Progenitor cell of endocrine pancreas (in vitro differentiated cells): ENCODE data around the gene PPP5C. TPM values are rescaled to one million over a fixed set of nuclear protein-coding genes. Genes with fewer than 3 reads are reported as not detected.

Experiments used
- DNase-seq: peaks from one replicate; pipeline ENCODE4 v3.0.0; 2021; ENCODE audit warnings: low spot score; ENCODE audit not compliant: unreplicated experiment
- H3K27ac Mint-ChIP-seq: 2 replicates; pipeline ENCODE4 v1.8.0; 2021; ENCODE audit warnings: mild to moderate bottlenecking, moderate library complexity, mixed read lengths
- H3K27me3 Mint-ChIP-seq: 2 replicates; pipeline ENCODE4 v1.8.0; 2021; ENCODE audit warnings: mixed read lengths
- H3K36me3 Mint-ChIP-seq: 2 replicates; pipeline ENCODE4 v1.8.0; 2022; ENCODE audit warnings: mixed read lengths; ENCODE audit not compliant: insufficient read depth
- H3K4me1 Mint-ChIP-seq: 2 replicates; pipeline ENCODE4 v1.8.0; 2021; ENCODE audit warnings: low read depth, mixed read lengths
- H3K4me3 Mint-ChIP-seq: 2 replicates; pipeline ENCODE4 v1.8.0; 2021; ENCODE audit warnings: low read depth, mild to moderate bottlenecking, moderate library complexity, mixed read lengths
- H3K9me3 Mint-ChIP-seq: 2 replicates; pipeline ENCODE4 v1.8.0; 2021; ENCODE audit warnings: low read depth, mixed read lengths
- long read RNA-seq: library from polyadenylated mRNA; unstranded; transcript quantifications from one replicate; pipeline ENCODE4 v2.0.0, GENCODE V29; 2020
- total RNA-seq: library from RNA; stranded (reverse); gene quantifications from 2 replicates; pipeline ENCODE4 v1.2.1, GENCODE V29; 2021
- TF ChIP-seq, protein P1 (sequence below): fragments of 200-600 bp; sonication (generic); IDR thresholded peaks from one replicate; pipeline ENCODE4 v1.5.0; 2021; ENCODE audit warnings: antibody characterized with exemption, mild to moderate bottlenecking; ENCODE audit not compliant: unreplicated experiment

PPP5C gene, protein sequence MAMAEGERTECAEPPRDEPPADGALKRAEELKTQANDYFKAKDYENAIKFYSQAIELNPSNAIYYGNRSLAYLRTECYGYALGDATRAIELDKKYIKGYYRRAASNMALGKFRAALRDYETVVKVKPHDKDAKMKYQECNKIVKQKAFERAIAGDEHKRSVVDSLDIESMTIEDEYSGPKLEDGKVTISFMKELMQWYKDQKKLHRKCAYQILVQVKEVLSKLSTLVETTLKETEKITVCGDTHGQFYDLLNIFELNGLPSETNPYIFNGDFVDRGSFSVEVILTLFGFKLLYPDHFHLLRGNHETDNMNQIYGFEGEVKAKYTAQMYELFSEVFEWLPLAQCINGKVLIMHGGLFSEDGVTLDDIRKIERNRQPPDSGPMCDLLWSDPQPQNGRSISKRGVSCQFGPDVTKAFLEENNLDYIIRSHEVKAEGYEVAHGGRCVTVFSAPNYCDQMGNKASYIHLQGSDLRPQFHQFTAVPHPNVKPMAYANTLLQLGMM
- total RNA-seq: 97.8 and 102 TPM in 2 replicates
- long read RNA-seq, partial matches to known transcripts: 0 of 5 reads
- long read RNA-seq, other reads (novel, unspliced or antisense): 3 of 5 reads

DNA sequence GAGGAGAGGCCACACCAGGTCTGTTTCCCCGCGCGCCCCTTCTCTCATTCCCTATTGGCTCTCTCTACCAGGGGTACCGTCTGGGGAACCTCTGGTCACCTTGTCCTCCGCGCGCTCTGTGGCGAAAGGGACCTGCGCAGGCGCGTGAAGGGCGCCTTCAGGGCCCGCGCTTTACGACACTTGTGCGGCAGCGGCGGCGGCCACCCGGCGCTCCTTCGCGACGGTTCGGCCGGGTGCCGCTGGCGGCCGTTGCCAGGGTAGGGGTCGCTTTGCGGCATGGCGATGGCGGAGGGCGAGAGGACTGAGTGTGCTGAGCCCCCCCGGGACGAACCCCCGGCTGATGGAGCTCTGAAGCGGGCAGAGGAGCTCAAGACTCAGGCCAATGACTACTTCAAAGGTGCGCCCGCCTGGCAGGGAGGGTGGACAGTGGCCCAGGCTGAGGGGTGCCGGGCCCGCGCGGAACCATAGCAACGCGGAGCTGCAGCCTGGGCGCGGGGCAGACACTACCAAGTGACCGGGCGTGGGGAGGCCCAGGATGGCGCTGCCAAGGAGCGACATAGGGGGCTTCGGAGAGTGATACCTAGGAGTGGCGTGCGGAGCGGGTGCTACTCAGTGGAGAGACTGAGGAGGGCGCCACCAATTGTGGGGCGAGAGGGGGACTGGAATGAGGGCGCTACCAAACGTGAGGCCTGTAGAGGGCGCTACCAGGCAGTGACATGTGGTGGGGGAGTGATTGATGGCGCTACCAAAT, at the start of gene PPP5C:
Gene PPP5C (plus strand): TSS at position 267 of the 751 bp plus-strand sequence. CDS start 10 bp downstream, at position 277.
- peak; percentile 92 for DNase-seq
- no peaks in the 10 kb centered on the region for H3K27me3 Mint-ChIP-seq
- TF ChIP-seq, protein P1, sequence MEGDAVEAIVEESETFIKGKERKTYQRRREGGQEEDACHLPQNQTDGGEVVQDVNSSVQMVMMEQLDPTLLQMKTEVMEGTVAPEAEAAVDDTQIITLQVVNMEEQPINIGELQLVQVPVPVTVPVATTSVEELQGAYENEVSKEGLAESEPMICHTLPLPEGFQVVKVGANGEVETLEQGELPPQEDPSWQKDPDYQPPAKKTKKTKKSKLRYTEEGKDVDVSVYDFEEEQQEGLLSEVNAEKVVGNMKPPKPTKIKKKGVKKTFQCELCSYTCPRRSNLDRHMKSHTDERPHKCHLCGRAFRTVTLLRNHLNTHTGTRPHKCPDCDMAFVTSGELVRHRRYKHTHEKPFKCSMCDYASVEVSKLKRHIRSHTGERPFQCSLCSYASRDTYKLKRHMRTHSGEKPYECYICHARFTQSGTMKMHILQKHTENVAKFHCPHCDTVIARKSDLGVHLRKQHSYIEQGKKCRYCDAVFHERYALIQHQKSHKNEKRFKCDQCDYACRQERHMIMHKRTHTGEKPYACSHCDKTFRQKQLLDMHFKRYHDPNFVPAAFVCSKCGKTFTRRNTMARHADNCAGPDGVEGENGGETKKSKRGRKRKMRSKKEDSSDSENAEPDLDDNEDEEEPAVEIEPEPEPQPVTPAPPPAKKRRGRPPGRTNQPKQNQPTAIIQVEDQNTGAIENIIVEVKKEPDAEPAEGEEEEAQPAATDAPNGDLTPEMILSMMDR: peak; percentile 77
- H3K4me3 Mint-ChIP-seq: peak within 1 kb of the TSS; percentile 97
- H3K9me3 Mint-ChIP-seq: no peaks in the 10 kb centered on the region
- H3K36me3 Mint-ChIP-seq: peaks cover 4% of the 10 kb centered on the region
- H3K4me1 Mint-ChIP-seq: peaks cover 20% of the 10 kb centered on the region
- peak within 1 kb of the TSS; percentile 93 for H3K27ac Mint-ChIP-seq

DNA sequence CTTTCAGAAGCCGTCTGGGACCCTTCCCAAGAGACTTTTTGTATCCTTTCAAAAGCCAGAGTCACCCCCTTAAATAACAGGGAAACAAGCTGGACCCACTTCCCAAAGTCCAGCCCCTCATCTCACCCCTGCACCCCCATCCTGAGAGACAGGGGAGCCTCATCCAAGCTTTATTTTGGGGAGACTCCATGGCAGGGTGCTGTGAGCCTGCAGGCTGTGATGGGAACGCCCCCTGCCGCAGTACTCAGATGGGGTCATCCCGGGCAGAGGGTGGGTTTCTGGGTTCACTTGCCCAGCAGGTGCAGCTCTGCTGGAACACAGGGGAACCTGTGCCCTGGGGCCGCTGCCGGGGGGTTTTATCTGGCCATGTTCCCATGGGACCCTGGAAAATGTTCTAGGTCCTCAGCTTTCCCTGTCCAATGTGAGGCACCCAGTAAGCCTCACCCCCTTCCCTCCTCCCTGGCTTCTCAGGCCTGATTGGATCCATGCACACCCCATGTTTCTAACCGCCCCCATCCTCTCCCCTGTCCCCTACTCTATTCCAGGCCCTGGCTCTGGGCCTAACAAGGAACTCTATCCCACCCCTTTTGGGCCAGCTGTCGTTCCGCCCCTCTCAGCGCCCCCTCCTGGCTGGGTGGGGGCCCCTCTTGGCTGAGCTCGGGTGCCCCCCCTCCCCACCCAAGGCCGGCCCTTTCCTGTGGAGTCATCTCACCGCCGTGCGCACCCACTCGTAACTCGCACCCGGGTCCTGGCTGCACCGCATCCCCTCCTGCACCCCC, 49.0 kb upstream of the PPP5C start:
- Mint-ChIP-seq H3K4me3 (peak overlapping the region; percentile 81), H3K27ac (no peak overlapping the region), H3K4me1 (peaks cover 12% of the 10 kb centered on the region), H3K36me3 (no peaks in the 10 kb centered on the region), H3K9me3 (no peaks in the 10 kb centered on the region), H3K27me3 (peaks cover 15% of the 10 kb centered on the region)
- TF ChIP-seq, protein P1: no peak
- DNase-seq: no peak

DNA sequence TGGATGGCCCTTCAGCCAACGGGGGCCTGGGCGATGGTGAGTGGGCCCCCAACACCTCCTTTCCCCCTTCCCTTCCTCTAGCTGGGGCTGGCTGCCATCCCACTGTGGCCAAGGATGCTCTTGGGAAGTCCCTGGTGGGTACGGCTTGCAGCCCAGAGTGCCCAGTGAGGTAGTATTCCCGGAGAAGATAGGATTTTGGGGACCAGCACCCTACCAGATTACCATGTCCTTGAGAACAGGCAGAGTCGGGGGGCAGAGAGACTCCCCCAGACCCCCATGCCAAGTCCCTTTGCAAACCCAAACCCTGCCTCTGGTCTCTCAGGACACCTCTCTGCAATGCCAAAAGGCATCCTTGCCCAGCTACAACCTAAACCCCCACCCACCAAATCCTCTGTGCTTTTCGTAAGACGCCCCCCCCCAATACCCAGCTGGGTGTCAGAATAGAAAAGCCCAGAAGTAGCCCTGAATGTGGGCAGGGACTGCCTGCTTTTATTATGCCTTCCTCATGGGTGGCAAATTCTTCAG, 48.3 kb upstream of the PPP5C start:
- Mint-ChIP-seq H3K36me3 (no peaks in the 10 kb centered on the region), H3K4me1 (peaks cover 15% of the 10 kb centered on the region), H3K27ac (no peak overlapping the region), H3K9me3 (no peaks in the 10 kb centered on the region), H3K4me3 (no peak overlapping the region), H3K27me3 (peaks cover 18% of the 10 kb centered on the region)
- DNase-seq: no peak
- TF ChIP-seq, protein P1: no peak

DNA sequence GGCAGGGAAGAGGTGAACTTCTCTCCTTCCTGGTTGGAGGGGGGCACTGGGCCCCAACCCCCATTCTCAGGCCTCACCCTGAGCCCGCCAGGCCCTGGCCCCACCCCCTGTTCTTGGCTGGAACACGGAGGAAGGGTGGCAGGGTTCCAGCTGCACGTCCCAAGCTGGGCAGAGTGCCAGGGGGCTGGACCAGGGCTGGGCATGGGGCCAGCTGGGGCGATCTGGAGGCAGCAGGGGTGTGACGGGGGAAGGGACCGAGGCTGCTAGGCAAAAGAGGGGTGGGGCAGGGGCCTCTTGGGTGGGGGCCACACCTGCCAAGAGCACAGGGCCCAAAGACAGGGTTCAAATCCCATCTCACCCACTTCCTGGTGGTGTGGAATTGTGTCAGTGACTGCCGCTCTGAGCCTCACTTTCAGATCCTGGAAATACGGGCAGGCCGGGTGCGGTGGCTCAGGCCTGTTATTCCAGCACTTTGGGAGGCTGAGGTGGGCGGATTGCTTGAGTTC, 47.8 kb upstream of the PPP5C start:
- no peak for DNase-seq
- no peak overlapping the region for H3K27ac Mint-ChIP-seq

More for the DNA sequence above, 47.8 kb upstream of the PPP5C start:
- TF ChIP-seq, protein P1: no peak
- H3K4me3 Mint-ChIP-seq: no peak overlapping the region
- peaks cover 2% of the 10 kb centered on the region for H3K36me3 Mint-ChIP-seq
- no peaks in the 10 kb centered on the region for H3K9me3 Mint-ChIP-seq
- peaks cover 17% of the 10 kb centered on the region for H3K4me1 Mint-ChIP-seq
- peaks cover 18% of the 10 kb centered on the region for H3K27me3 Mint-ChIP-seq
